ENCODE results near the gene TBX15. TPM values are rescaled to one million over a fixed set of nuclear protein-coding genes. Genes with fewer than 3 reads are reported as not detected.
"Not testable (repeated sequence)": the region's sequence is repeated elsewhere in the genome, so short reads cannot be mapped to it uniquely, and the experiment has no call there.

The TBX15 gene
- total RNA-seq, 1 experiment from 2014 or later = 7.4 TPM

- DNase-seq (ENCODE audit: low read depth) = no peak
Observed at GRCh38 chr1:118958937-118959631, 29.1 kb downstream of the TBX15 start.

GRCh38 chr1:118958140-118958539 lies 30.0 kb downstream of the TBX15 start:
- no peak for DNase-seq (ENCODE audit: low read depth)

- DNase-seq (ENCODE audit: low read depth) = not testable (repeated sequence)
Observed at GRCh38 chr1:118957579-118957978, 30.6 kb downstream of the TBX15 start.

GRCh38 chr1:118954301-118954905 lies 33.7 kb downstream of the TBX15 start:
- DNase-seq (ENCODE audit: low read depth) = no peak

GRCh38 chr1:118951270-118951936 lies 36.7 kb downstream of the TBX15 start:
- DNase-seq (ENCODE audit: low read depth) = no peak

GRCh38 chr1:118949315-118949714 lies 38.8 kb downstream of the TBX15 start:
- DNase-seq (ENCODE audit: low read depth) = peak; percentile 77

GRCh38 chr1:118948846-118949245 lies 39.3 kb downstream of the TBX15 start:
- DNase-seq (ENCODE audit: low read depth) = peak; percentile 40

- DNase-seq (ENCODE audit: low read depth) = no peak
Observed at GRCh38 chr1:118948351-118948750, 39.8 kb downstream of the TBX15 start.

- peak; percentile 86 for DNase-seq (ENCODE audit: low read depth)
Observed at GRCh38 chr1:118947790-118948189, 40.4 kb downstream of the TBX15 start.

GRCh38 chr1:118947003-118947765 lies 41.0 kb downstream of the TBX15 start:
- no peak for DNase-seq (ENCODE audit: low read depth)

GRCh38 chr1:118945489-118945888 lies 42.7 kb downstream of the TBX15 start:
- peak; percentile 76 for DNase-seq (ENCODE audit: low read depth)

GRCh38 chr1:118944546-118944945 lies 43.6 kb downstream of the TBX15 start:
- no peak for DNase-seq (ENCODE audit: low read depth)

GRCh38 chr1:118944133-118944532 lies 44.0 kb downstream of the TBX15 start:
- DNase-seq (ENCODE audit: low read depth) = no peak

GRCh38 chr1:118940957-118941356 lies 47.2 kb downstream of the TBX15 start:
- no peak for DNase-seq (ENCODE audit: low read depth)

- DNase-seq (ENCODE audit: low read depth) = no peak
Observed at GRCh38 chr1:118937413-118938072, 50.6 kb downstream of the TBX15 start.

GRCh38 chr1:118934706-118935105 lies 53.4 kb downstream of the TBX15 start:
- no peak for DNase-seq (ENCODE audit: low read depth)

- no peak for DNase-seq (ENCODE audit: low read depth)
Observed at GRCh38 chr1:118933051-118933781, 54.9 kb downstream of the TBX15 start.

GRCh38 chr1:118931876-118932275 lies 56.3 kb downstream of the TBX15 start:
- DNase-seq (ENCODE audit: low read depth) = no peak

- DNase-seq (ENCODE audit: low read depth) = peak; percentile 41
Observed at GRCh38 chr1:118928739-118929554, 59.2 kb downstream of the TBX15 start.

Data from Daoy (cell line).